Colonic mucosa (tissue), 4 donors: ENCODE results near the gene PCCA. TPM values are rescaled to one million over a fixed set of nuclear protein-coding genes. Genes with fewer than 3 reads are reported as not detected.

ENCODE experiments used
- DNase-seq: peaks from one replicate; pipeline ENCODE4 v3.0.0-alpha.2; 2020
- H3K27ac ChIP-seq: fragments of 200-600 bp; one replicate; pipeline ENCODE4 v1.8.0; 2021
- H3K27me3 ChIP-seq: fragments of 200-600 bp; one replicate; pipeline ENCODE4 v1.8.0; 2021
- H3K36me3 ChIP-seq: fragments of 200-600 bp; one replicate; pipeline ENCODE4 v1.8.0; 2021
- H3K4me1 ChIP-seq: fragments of 200-600 bp; one replicate; pipeline ENCODE4 v1.8.0; 2021; ENCODE audit warnings: mild to moderate bottlenecking
- H3K4me3 ChIP-seq: fragments of 200-600 bp; one replicate; pipeline ENCODE4 v1.8.0; 2021
- H3K9ac ChIP-seq, 2 donors: one replicate each; pipeline ENCODE4 v1.7.0; 2013; ENCODE audit warnings: control low read depth in 2 of 2, low read depth in 2 of 2, low read length in 2 of 2
- H3K9me3 ChIP-seq: fragments of 200-600 bp; one replicate; pipeline ENCODE4 v1.8.0; 2021
- intact Hi-C: fragments of 100-400 bp; cut with DNase I; formaldehyde crosslinking; loops from one replicate; pipeline ENCODE4 v1.14.1; 2022
- total RNA-seq, 2 donors: library from RNA; stranded (reverse); fragmentation: NEBNext Ultra II Directional in 1 of 2; extraction: Animal tissue kit (Norgen Biotek cat#: 25700) in 1 of 2; gene quantifications; one replicate each; pipeline ENCODE4 v1.2.1, GENCODE V29; 2021
- TF ChIP-seq, protein P1 (sequence below): fragments of 200-600 bp; IDR thresholded peaks from one replicate; pipeline ENCODE4 v1.8.0; 2022; ENCODE audit warnings: antibody characterized with exemption, mild to moderate bottlenecking
- donor health status: healthy.
- donor health status: DM: no; HTN: no; CAD: no.
- donor health status: DM: no; HTN: no; CAD: no.

Gene PCCA
- total RNA-seq, 2 donors from 2014 or later: 65.5 to 109 TPM

DNA sequence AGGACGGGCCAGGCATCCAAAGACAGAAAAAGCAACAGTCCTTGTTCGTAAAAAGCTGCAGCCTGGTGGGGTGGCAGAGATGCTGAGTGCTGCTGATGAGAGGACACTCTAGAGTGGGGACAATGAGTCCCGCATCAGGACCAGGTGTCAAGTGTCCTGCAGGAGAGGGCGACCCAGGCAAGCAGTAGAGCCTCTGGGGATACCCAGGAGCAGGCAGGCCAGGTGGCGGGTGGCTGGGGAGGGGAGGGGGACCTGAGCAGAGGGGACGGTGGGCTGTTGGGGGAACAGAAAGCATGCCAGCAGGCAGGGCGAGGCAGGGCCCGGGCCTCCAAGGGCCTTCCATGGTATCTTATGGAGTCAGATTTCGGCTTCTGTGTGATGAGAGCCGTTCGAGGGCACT, 463.9 kb downstream of the PCCA start:
- H3K27ac ChIP-seq: no peak overlapping the region
- no peak for DNase-seq
- no peak overlapping the region for H3K4me3 ChIP-seq
- TF ChIP-seq, protein P1, sequence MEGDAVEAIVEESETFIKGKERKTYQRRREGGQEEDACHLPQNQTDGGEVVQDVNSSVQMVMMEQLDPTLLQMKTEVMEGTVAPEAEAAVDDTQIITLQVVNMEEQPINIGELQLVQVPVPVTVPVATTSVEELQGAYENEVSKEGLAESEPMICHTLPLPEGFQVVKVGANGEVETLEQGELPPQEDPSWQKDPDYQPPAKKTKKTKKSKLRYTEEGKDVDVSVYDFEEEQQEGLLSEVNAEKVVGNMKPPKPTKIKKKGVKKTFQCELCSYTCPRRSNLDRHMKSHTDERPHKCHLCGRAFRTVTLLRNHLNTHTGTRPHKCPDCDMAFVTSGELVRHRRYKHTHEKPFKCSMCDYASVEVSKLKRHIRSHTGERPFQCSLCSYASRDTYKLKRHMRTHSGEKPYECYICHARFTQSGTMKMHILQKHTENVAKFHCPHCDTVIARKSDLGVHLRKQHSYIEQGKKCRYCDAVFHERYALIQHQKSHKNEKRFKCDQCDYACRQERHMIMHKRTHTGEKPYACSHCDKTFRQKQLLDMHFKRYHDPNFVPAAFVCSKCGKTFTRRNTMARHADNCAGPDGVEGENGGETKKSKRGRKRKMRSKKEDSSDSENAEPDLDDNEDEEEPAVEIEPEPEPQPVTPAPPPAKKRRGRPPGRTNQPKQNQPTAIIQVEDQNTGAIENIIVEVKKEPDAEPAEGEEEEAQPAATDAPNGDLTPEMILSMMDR: no peak
- no peaks in the 10 kb centered on the region for H3K9me3 ChIP-seq
- no peaks in the 10 kb centered on the region for H3K4me1 ChIP-seq
- no peaks in the 10 kb centered on the region for H3K36me3 ChIP-seq
- intact Hi-C loops: no loop called here
- no peaks in the 10 kb centered on the region for H3K27me3 ChIP-seq
- no peak overlapping the region for H3K9ac ChIP-seq

DNA sequence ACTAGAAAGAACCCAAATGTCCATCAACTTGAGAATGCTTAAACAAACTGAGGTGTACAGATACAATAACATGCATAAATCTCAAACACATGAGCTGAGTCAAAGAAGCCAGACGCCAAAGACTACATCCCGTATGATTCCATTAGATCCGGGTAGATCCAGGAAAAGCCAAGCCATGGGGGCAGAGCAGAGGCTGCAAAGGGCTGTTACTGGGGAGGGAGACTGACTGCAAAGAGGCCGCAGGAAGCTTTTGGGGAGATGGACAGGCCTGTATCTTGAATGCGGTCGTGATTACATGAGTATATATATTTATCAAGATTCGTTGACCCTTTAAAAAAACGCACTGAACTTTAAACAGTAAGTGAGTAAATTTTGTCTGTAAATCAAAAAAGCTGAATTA, 471.0 kb downstream of the PCCA start:
- Histone ChIP-seq H3K4me1 (no peaks in the 10 kb centered on the region), H3K27me3 (no peaks in the 10 kb centered on the region), H3K9ac (no peak overlapping the region), H3K27ac (no peak overlapping the region), H3K9me3 (no peaks in the 10 kb centered on the region), H3K4me3 (no peak overlapping the region), H3K36me3 (no peaks in the 10 kb centered on the region)
- DNase-seq: no peak
- TF ChIP-seq, protein P1: no peak
- intact Hi-C loops: no loop called here

DNA sequence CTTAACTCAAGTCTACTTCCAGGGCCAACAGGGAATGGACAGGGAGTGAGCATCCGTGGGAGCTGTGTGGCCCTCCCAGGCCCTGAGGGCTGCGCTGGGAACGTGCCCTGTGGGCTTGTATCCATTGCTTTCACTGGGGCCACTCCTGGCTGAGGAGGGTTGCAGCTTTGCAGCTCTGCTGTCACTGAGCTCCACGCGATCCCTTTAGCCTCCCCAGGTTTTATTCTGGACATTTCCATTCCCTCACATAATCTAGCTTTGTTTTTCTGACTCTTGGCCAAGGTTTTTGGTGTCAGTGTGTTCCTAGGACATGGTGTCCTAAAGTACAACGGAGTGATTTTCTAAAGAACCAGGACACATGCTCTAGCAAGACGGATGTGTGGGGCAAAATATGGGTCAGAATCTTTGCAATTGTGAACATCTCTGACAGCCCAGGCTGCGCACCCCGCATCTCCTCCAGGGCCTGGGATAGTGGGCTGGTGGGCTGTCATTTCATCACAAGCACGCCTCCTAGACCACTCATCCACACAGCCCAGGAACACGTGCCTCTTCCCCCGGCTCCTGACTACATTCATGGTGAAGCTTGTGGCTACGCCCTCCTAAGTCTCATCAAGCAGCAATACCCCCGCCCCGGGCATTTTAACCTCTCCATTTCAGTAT, 471.7 kb downstream of the PCCA start:
- no peak overlapping the region for H3K4me3 ChIP-seq
- no peak overlapping the region for H3K27ac ChIP-seq
- H3K4me1 ChIP-seq: no peaks in the 10 kb centered on the region
- H3K9me3 ChIP-seq: no peaks in the 10 kb centered on the region
- H3K27me3 ChIP-seq: no peaks in the 10 kb centered on the region
- intact Hi-C loops: no loop called here
- DNase-seq: no peak
- no peak overlapping the region for H3K9ac ChIP-seq
- TF ChIP-seq, protein P1: no peak
- H3K36me3 ChIP-seq: no peaks in the 10 kb centered on the region

DNA sequence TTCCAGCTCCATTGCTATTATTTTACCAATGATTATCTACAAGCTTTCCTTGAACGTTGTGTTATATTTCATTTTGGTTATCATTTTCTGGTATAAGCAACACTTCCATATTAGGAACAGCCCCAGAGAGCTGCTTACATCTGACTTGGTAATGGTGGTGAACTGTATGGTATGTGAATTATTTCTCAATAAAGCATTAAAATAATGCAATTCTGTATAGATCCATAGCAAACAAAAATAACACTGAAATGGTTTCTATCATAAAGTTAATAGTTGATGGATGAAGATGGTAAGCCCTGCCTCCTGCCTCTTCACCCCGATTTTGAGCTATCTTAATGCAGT, 472.2 kb downstream of the PCCA start:
- TF ChIP-seq, protein P1: no peak
- no peak overlapping the region for H3K9ac ChIP-seq
- H3K27ac ChIP-seq: no peak overlapping the region
- intact Hi-C loops: no loop called here
- DNase-seq: no peak
- H3K27me3 ChIP-seq: no peaks in the 10 kb centered on the region
- no peak overlapping the region for H3K4me3 ChIP-seq
- H3K9me3 ChIP-seq: no peaks in the 10 kb centered on the region
- H3K36me3 ChIP-seq: no peaks in the 10 kb centered on the region
- H3K4me1 ChIP-seq: no peaks in the 10 kb centered on the region

DNA sequence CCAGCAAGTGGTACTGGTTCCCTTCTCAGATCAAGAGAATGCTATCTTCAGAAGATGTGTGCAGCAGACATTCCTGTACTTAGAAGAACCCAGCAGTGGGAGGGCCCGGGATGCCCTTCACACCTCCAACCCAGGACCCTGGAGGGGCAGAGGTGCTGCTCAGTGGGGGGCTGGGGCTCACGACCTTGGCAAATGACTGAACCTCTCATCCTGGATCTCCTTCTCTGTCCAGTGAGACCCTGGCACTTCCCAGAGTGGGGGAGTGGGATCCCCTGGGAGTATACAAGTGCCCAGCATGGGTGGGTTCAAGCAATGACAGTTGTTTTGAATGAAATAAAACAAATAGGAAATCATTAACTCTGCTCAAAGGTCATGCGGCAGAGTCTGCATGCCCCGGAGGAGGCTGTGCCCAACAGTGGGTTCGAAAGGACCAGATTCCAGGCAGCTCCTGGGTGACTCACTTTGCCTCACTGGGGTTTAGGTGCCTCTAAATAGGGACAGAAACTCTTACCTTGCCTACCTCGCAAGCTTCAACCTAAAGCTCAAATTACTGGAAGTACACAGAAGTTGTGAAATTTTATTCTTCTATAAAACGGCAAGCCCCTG, 472.8 kb downstream of the PCCA start:
- intact Hi-C loops: no loop called here
- Histone ChIP-seq H3K9me3 (no peaks in the 10 kb centered on the region), H3K27me3 (no peaks in the 10 kb centered on the region), H3K4me3 (no peak overlapping the region), H3K4me1 (no peaks in the 10 kb centered on the region), H3K9ac (no peak overlapping the region), H3K27ac (no peak overlapping the region), H3K36me3 (no peaks in the 10 kb centered on the region)
- TF ChIP-seq, protein P1: no peak
- DNase-seq: no peak
